Measurements from ENCODE around the gene ARID1B.

- TF ChIP-seq CTCF (conservative IDR thresholded peaks at IDR 0.05; ENCODE audit: low read depth, low read length): no peak
- TF ChIP-seq EZH2 (IDR thresholded peaks at IDR 0.05; ENCODE audit: low read length, unreplicated experiment): no peak
These were observed 235.2 kb downstream of the ARID1B start for GRCh38 chr6:157012355-157012754.
